ENCODE data around the gene ACVRL1. TPM values are rescaled to one million over a fixed set of nuclear protein-coding genes. Genes with fewer than 3 reads are reported as not detected.

The ACVRL1 gene
- total and polyA plus RNA-seq, 9 of the 15 experiments (the other 6 are each of a cell fraction or from before 2014, with no cell fraction given): 0.07 to 1.4 (median 0.30) TPM

- H3K27me3 ChIP-seq (ENCODE audit: control insufficient read depth in 2 of 2, insufficient read depth in 2 of 2, low read length in 2 of 2): no peaks in the 10 kb centered on the region
- H3K9me3 ChIP-seq (replicated peaks; ENCODE audit: control insufficient read depth, insufficient read depth, low read depth, low read length): no peaks in the 10 kb centered on the region
- in situ Hi-C loops (cut with MboI) (no loop called here), intact Hi-C loops (cut with micrococcal nuclease) (no loop called here)
- no peaks in the 10 kb centered on the region for H3K79me2 ChIP-seq (ENCODE audit: control insufficient read depth, insufficient read depth, low read length)
- no peak overlapping the region for H3K4me2 ChIP-seq (ENCODE audit: insufficient read depth, low read length)
- no peaks in the 10 kb centered on the region for H3K36me3 ChIP-seq (ENCODE audit: control insufficient read depth, insufficient read depth, low read length)
- H3K4me1 ChIP-seq (replicated peaks in 1 of 2; ENCODE audit: control insufficient read depth in 2 of 2, insufficient read depth in 2 of 2, low read length in 2 of 2): peaks cover 34% of the 10 kb centered on the region in 2 experiments
- ChIA-PET POLR2A (interaction anchor here (1.8 kb wide), 1 partner anchor 10 kb away, joined by 5 read pairs; no protein-coding TSS in a partner anchor), CTCF (ENCODE audit: low intra/inter-chr PET ratio) (interaction anchor here (1.8 to 2.6 kb wide), 2 partner anchors 30 to 56 kb away, joined by 11 to 12 read pairs; no protein-coding TSS in a partner anchor)
- H4K20me1 ChIP-seq (replicated peaks; ENCODE audit: control insufficient read depth, insufficient read depth, low read length): peaks cover 2% of the 10 kb centered on the region; the same call in 1 of the 2 replicates
- H3K9me1 ChIP-seq (ENCODE audit: control insufficient read depth, insufficient read depth, low read length): no peaks in the 10 kb centered on the region
- peak overlapping the region in 1 of 2 experiments; percentile 31; a peak in 1 of 4 replicates for H3K9ac ChIP-seq (ENCODE audit: insufficient read depth in 1 of 2, low read depth in 2 of 2, low read length in 2 of 2)
- TF ChIP-seq ZSCAN32 (CRISPR knock-in tag; IDR thresholded peaks at IDR 0.05) (no peak), FUS (optimal IDR thresholded peaks at IDR 0.05; ENCODE audit: low read depth, low read length) (no peak), ZNF77 (CRISPR knock-in tag; IDR thresholded peaks at IDR 0.05) (no peak), ZNF184 (CRISPR knock-in tag; IDR thresholded peaks at IDR 0.05) (no peak), HMG20B (CRISPR knock-in tag; IDR thresholded peaks at IDR 0.05) (no peak), TRIM25 (IDR thresholded peaks at IDR 0.05; ENCODE audit: borderline replicate concordance) (no peak), SUPT5H (IDR thresholded peaks at IDR 0.05) (no peak), SAP30 (IDR thresholded peaks at IDR 0.05; ENCODE audit: borderline replicate concordance, insufficient read depth, low read depth, low read length, poor library complexity, severe bottlenecking) (no peak), MTA2 (IDR thresholded peaks at IDR 0.05; ENCODE audit: low read depth) (no peak), POLR3A (IDR thresholded peaks at IDR 0.05; ENCODE audit: borderline replicate concordance, extremely low read depth, insufficient read depth, insufficient read length) (no peak), CBX8 (IDR thresholded peaks at IDR 0.05; ENCODE audit: borderline replicate concordance, extremely low read depth, low read depth, low read length, poor library complexity, severe bottlenecking) (no peak)
- FAIRE-seq: no peak
- WGBS (ENCODE audit: insufficient coverage, low coverage, missing lambda C conversion rate): 63% methylated on average over 3 of the region's 5 CpGs
- no peak overlapping the region for H3K27ac ChIP-seq (ENCODE audit: extremely low read depth, low read depth, low read length)
- DNase-seq (ENCODE audit: extremely low read depth in 1 of 4, low spot score in 3 of 4): no peak
- H3K4me3 ChIP-seq: no peak overlapping the region
- no peak overlapping the region for H2AFZ ChIP-seq (ENCODE audit: low read depth, low read length)
- ATAC-seq: no peak
- no TSS peak for BruUV-seq (replicated peaks)
These were observed 17.4 kb downstream of the ACVRL1 start for GRCh38 chr12:51924551-51925319.
